ENCODE data around the gene DCHS2.

DCHS2 gene, protein sequence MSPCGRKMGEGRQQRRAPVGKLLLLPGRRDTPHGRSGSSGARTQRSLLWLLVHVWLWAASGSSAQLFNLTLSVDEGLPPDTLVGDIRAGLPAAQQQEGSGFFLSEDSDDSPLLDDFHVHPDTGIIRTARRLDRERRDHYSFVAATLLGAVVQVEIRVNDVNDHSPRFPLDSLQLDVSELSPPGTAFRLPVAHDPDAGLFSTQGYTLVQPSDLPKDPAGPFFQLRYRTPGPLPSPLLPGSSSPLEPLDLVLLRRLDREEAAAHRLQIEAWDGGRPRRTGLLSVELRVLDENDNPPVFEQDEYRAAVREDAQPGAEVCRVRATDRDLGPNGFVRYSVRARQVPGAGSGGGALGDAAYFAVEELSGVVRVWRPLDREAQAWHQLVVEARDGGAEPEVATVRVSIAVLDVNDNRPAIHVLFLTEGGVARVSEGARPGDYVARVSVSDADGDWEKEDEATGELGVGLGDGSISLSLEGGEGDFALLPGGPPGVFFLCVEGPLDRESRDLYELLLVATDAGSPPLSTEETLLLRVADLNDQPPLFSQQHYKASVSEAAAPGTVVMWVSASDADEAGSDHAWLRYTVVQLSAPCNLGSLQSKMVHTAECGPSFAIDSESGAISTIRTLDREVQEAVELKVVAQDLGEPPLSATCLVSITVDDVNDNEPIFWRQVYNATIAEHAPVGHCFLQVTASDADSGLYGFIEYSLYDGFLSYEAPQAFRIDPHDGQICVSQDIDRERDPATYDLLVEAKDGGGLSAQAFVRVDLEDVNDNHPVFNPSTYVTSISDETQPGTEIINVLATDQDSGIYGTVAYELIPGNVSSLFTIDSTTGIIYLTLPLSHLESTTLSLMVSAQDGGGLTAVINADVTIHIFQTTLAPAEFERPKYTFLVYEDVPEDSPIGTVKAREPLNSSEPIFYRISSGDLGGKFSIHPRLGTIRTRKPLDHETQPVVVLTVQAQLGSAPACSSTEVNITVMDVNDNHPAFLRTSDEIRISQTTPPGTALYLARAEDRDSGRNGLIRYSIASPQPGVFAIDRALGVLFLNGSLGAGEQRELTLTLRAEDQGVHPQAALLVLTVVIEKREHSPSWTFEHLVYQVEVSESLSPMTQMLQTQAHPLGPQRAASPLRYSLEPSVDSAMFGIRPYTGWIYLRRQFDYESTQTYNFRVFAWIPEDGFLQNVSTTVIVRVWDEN (N-terminal part only)
- 0.19 to 0.61 (median 0.52) reads per million in 3 donors for total RNA-seq

GRCh38 chr4:154491341-154492271 is at the start of gene DCHS2:
Gene DCHS2 (minus strand): TSS chr4:154491799. CDS start chr4:154491355, 444 bp downstream.
- H3K9me3 ChIP-seq (ENCODE audit: control insufficient read depth, low read length): no peaks in the 10 kb centered on the region
- H3K27me3 ChIP-seq (replicated peaks; ENCODE audit: control insufficient read depth, insufficient read depth, low read length, poor library complexity, severe bottlenecking): peaks cover 12% of the 10 kb centered on the region
- no peaks in the 10 kb centered on the region for H3K36me3 ChIP-seq (ENCODE audit: control insufficient read depth, insufficient read depth, low read length)
- no peak within 1 kb of the TSS for H3K27ac ChIP-seq (ENCODE audit: insufficient read depth, low read length, poor library complexity, severe bottlenecking)
- no peaks in the 10 kb centered on the region for H3K4me1 ChIP-seq (ENCODE audit: control insufficient read depth, insufficient read depth, low read length, poor library complexity, severe bottlenecking)
- H3K4me3 ChIP-seq (ENCODE audit: insufficient read depth, low read depth, low read length, poor library complexity, severe bottlenecking): peak within 1 kb of the TSS; percentile 10
- DNase-seq: no peak

- DNase-seq: no peak
- H3K36me3 ChIP-seq (ENCODE audit: control insufficient read depth, insufficient read depth, low read length): peaks cover 31% of the 10 kb centered on the region
- no peaks in the 10 kb centered on the region for H3K27me3 ChIP-seq (replicated peaks; ENCODE audit: control insufficient read depth, insufficient read depth, low read length, poor library complexity, severe bottlenecking)
- H3K9me3 ChIP-seq (ENCODE audit: control insufficient read depth, low read length): no peaks in the 10 kb centered on the region
- no peak overlapping the region for H3K27ac ChIP-seq (ENCODE audit: insufficient read depth, low read length, poor library complexity, severe bottlenecking)
- no peak overlapping the region for H3K4me3 ChIP-seq (ENCODE audit: insufficient read depth, low read depth, low read length, poor library complexity, severe bottlenecking)
- H3K4me1 ChIP-seq (ENCODE audit: control insufficient read depth, insufficient read depth, low read length, poor library complexity, severe bottlenecking): no peaks in the 10 kb centered on the region
These were observed 42.7 kb upstream of the DCHS2 start for GRCh38 chr4:154534296-154534695.

GRCh38 chr4:154529728-154530519 is 38.3 kb upstream of the DCHS2 start:
- no peak for DNase-seq
- Histone ChIP-seq H3K9me3 (ENCODE audit: control insufficient read depth, low read length) (no peaks in the 10 kb centered on the region), H3K27me3 (replicated peaks; ENCODE audit: control insufficient read depth, insufficient read depth, low read length, poor library complexity, severe bottlenecking) (no peaks in the 10 kb centered on the region), H3K27ac (ENCODE audit: insufficient read depth, low read length, poor library complexity, severe bottlenecking) (no peak overlapping the region), H3K4me1 (ENCODE audit: control insufficient read depth, insufficient read depth, low read length, poor library complexity, severe bottlenecking) (no peaks in the 10 kb centered on the region), H3K36me3 (ENCODE audit: control insufficient read depth, insufficient read depth, low read length) (no peaks in the 10 kb centered on the region), H3K4me3 (ENCODE audit: insufficient read depth, low read depth, low read length, poor library complexity, severe bottlenecking) (no peak overlapping the region)

DNA sequence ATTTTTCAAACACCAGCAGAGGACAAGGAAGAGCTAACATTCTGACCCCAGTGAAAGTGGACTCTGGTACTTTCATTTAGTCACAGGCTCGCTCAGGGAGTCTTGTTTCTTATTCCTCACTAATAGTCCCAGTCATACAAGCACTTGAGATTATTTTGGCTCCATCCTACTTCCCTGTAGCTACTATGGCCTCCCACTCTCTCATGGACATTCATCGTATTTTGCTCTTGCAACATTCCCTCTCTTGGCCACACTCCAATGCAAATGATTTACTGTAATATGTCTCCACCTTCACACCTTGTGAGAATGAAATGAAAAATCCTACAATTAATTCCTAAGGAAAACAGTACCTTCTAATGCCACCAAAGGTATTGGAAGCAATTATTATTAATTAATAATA is 37.3 kb upstream of the DCHS2 start:
- DNase-seq: no peak
- Histone ChIP-seq H3K27me3 (replicated peaks; ENCODE audit: control insufficient read depth, insufficient read depth, low read length, poor library complexity, severe bottlenecking) (no peaks in the 10 kb centered on the region), H3K4me1 (ENCODE audit: control insufficient read depth, insufficient read depth, low read length, poor library complexity, severe bottlenecking) (no peaks in the 10 kb centered on the region), H3K4me3 (ENCODE audit: insufficient read depth, low read depth, low read length, poor library complexity, severe bottlenecking) (no peak overlapping the region), H3K36me3 (ENCODE audit: control insufficient read depth, insufficient read depth, low read length) (no peaks in the 10 kb centered on the region), H3K27ac (ENCODE audit: insufficient read depth, low read length, poor library complexity, severe bottlenecking) (no peak overlapping the region), H3K9me3 (ENCODE audit: control insufficient read depth, low read length) (no peaks in the 10 kb centered on the region)

DNA sequence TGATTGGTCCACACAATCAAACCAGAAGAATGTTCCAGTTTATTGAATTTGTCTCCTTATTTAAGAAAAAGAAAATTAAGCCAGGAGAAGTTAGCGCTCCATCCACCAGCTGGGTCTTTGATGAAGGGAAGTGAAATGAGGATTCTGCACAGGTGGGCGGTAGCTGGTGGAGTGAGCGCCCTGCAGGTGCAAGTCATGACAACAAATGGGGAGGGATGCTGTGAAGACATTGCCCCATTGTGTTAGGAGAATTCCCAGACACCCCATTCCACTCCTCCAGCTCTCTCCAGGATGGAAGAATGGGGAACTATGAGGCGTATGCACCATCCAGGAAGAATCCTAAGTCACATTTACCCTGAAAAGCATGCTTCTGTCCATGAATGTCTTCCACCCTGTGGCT is 35.7 kb upstream of the DCHS2 start:
- H3K4me1 ChIP-seq (ENCODE audit: control insufficient read depth, insufficient read depth, low read length, poor library complexity, severe bottlenecking): no peaks in the 10 kb centered on the region
- no peak overlapping the region for H3K4me3 ChIP-seq (ENCODE audit: insufficient read depth, low read depth, low read length, poor library complexity, severe bottlenecking)
- H3K27me3 ChIP-seq (replicated peaks; ENCODE audit: control insufficient read depth, insufficient read depth, low read length, poor library complexity, severe bottlenecking): no peaks in the 10 kb centered on the region
- DNase-seq: no peak
- no peak overlapping the region for H3K27ac ChIP-seq (ENCODE audit: insufficient read depth, low read length, poor library complexity, severe bottlenecking)
- no peaks in the 10 kb centered on the region for H3K36me3 ChIP-seq (ENCODE audit: control insufficient read depth, insufficient read depth, low read length)
- no peaks in the 10 kb centered on the region for H3K9me3 ChIP-seq (ENCODE audit: control insufficient read depth, low read length)

DNA sequence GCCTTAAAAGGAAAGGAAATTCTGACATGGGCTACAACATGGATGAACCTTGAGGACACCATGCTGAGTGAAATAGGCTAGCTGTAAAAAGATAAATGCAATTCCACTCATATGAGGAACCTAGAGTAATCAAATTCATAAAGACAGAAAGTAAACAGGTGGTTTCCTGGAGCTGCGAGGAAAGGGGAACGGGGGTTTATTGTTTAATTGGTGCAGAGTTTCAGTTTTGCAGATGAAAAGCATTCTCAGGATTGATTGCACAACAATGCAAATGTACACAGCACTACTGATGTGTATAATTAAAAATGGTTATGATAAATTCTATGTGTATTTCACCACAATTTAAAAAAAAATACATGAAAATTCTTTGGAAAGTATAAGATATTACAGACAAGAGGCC is 34.6 kb upstream of the DCHS2 start:
- Histone ChIP-seq H3K9me3 (ENCODE audit: control insufficient read depth, low read length) (no peaks in the 10 kb centered on the region), H3K27me3 (replicated peaks; ENCODE audit: control insufficient read depth, insufficient read depth, low read length, poor library complexity, severe bottlenecking) (no peaks in the 10 kb centered on the region), H3K4me3 (ENCODE audit: insufficient read depth, low read depth, low read length, poor library complexity, severe bottlenecking) (no peak overlapping the region), H3K27ac (ENCODE audit: insufficient read depth, low read length, poor library complexity, severe bottlenecking) (no peak overlapping the region), H3K4me1 (ENCODE audit: control insufficient read depth, insufficient read depth, low read length, poor library complexity, severe bottlenecking) (no peaks in the 10 kb centered on the region), H3K36me3 (ENCODE audit: control insufficient read depth, insufficient read depth, low read length) (no peaks in the 10 kb centered on the region)
- DNase-seq: no peak

GRCh38 chr4:154521607-154522006 is 30.0 kb upstream of the DCHS2 start:
- Histone ChIP-seq H3K36me3 (ENCODE audit: control insufficient read depth, insufficient read depth, low read length) (no peaks in the 10 kb centered on the region), H3K4me1 (ENCODE audit: control insufficient read depth, insufficient read depth, low read length, poor library complexity, severe bottlenecking) (no peaks in the 10 kb centered on the region), H3K27me3 (replicated peaks; ENCODE audit: control insufficient read depth, insufficient read depth, low read length, poor library complexity, severe bottlenecking) (peaks cover 4% of the 10 kb centered on the region), H3K4me3 (ENCODE audit: insufficient read depth, low read depth, low read length, poor library complexity, severe bottlenecking) (no peak overlapping the region), H3K9me3 (ENCODE audit: control insufficient read depth, low read length) (no peaks in the 10 kb centered on the region), H3K27ac (ENCODE audit: insufficient read depth, low read length, poor library complexity, severe bottlenecking) (no peak overlapping the region)
- no peak for DNase-seq

- no peak overlapping the region for H3K27ac ChIP-seq (ENCODE audit: insufficient read depth, low read length, poor library complexity, severe bottlenecking)
- peaks cover 4% of the 10 kb centered on the region for H3K27me3 ChIP-seq (replicated peaks; ENCODE audit: control insufficient read depth, insufficient read depth, low read length, poor library complexity, severe bottlenecking)
- no peaks in the 10 kb centered on the region for H3K4me1 ChIP-seq (ENCODE audit: control insufficient read depth, insufficient read depth, low read length, poor library complexity, severe bottlenecking)
- no peak for DNase-seq
- no peaks in the 10 kb centered on the region for H3K9me3 ChIP-seq (ENCODE audit: control insufficient read depth, low read length)
- H3K4me3 ChIP-seq (ENCODE audit: insufficient read depth, low read depth, low read length, poor library complexity, severe bottlenecking): no peak overlapping the region
- no peaks in the 10 kb centered on the region for H3K36me3 ChIP-seq (ENCODE audit: control insufficient read depth, insufficient read depth, low read length)
These were observed 27.6 kb upstream of the DCHS2 start for GRCh38 chr4:154519214-154519613.

Measured in effector memory CD4-positive, alpha-beta T cell (primary cell).